Measurements from ENCODE around the gene FKBP1A. TPM values are rescaled to one million over a fixed set of nuclear protein-coding genes. Genes with fewer than 3 reads are reported as not detected.
"Not testable (repeated sequence)": the region's sequence is repeated elsewhere in the genome, so short reads cannot be mapped to it uniquely, and the experiment has no call there.

The FKBP1A gene
- total RNA-seq, 2 donors from 2014 or later: 228 to 278 TPM

GRCh38 chr20:1403624-1404023, 10.8 kb upstream of the FKBP1A start:
- H3K27ac Mint-ChIP-seq: no peak overlapping the region

GRCh38 chr20:1402149-1402548, 9.3 kb upstream of the FKBP1A start:
- Mint-ChIP-seq H3K4me1 (ENCODE audit: low read depth) (peaks cover 9% of the 10 kb centered on the region), H3K27me3 (ENCODE audit: low read depth) (no peaks in the 10 kb centered on the region), H3K9me3 (peaks cover 2 to 5% of the 10 kb centered on the region in 2 donors), H3K4me3 (no peak overlapping the region), H3K27ac (no peak overlapping the region), H3K36me3 (ENCODE audit: insufficient read depth in 2 of 2) (no peaks in the 10 kb centered on the region)
- DNase-seq (no peak), ATAC-seq (replicated peaks in 1 of 2) (no peak)

More at GRCh38 chr20:1403624-1404023, 10.8 kb upstream of the FKBP1A start:
- no peak for DNase-seq
- H3K4me1 Mint-ChIP-seq (ENCODE audit: low read depth): peaks cover 9% of the 10 kb centered on the region
- no peak for ATAC-seq (replicated peaks in 1 of 2)
- H3K9me3 Mint-ChIP-seq: peaks cover 2 to 5% of the 10 kb centered on the region in 2 donors
- no peaks in the 10 kb centered on the region for H3K36me3 Mint-ChIP-seq (ENCODE audit: insufficient read depth in 2 of 2)
- no peak overlapping the region for H3K4me3 Mint-ChIP-seq
- H3K27me3 Mint-ChIP-seq (ENCODE audit: low read depth): no peaks in the 10 kb centered on the region

GRCh38 chr20:1401451-1401907, 8.6 kb upstream of the FKBP1A start:
- DNase-seq: no peak
- Mint-ChIP-seq H3K4me3 (no peak overlapping the region), H3K36me3 (ENCODE audit: insufficient read depth in 2 of 2) (no peaks in the 10 kb centered on the region), H3K27me3 (ENCODE audit: low read depth) (no peaks in the 10 kb centered on the region), H3K9me3 (peaks cover 2 to 3% of the 10 kb centered on the region in 2 donors), H3K27ac (no peak overlapping the region), H3K4me1 (ENCODE audit: low read depth) (peaks cover 9% of the 10 kb centered on the region)
- ATAC-seq (replicated peaks in 1 of 2): no peak

GRCh38 chr20:1399678-1400366, 7.0 kb upstream of the FKBP1A start:
- DNase-seq; H3K27me3 Mint-ChIP-seq (ENCODE audit: low read depth); H3K4me1 Mint-ChIP-seq (ENCODE audit: low read depth); H3K27ac Mint-ChIP-seq; H3K4me3 Mint-ChIP-seq; H3K36me3 Mint-ChIP-seq (ENCODE audit: insufficient read depth in 2 of 2); H3K9me3 Mint-ChIP-seq; ATAC-seq (replicated peaks in 1 of 2): not testable (repeated sequence)

GRCh38 chr20:1398185-1398584, 5.3 kb upstream of the FKBP1A start:
- H3K27me3 Mint-ChIP-seq (ENCODE audit: low read depth); ATAC-seq (replicated peaks in 1 of 2); DNase-seq; H3K4me3 Mint-ChIP-seq; H3K27ac Mint-ChIP-seq; H3K9me3 Mint-ChIP-seq; H3K36me3 Mint-ChIP-seq (ENCODE audit: insufficient read depth in 2 of 2): not testable (repeated sequence)
- H3K4me1 Mint-ChIP-seq (ENCODE audit: low read depth): peaks cover 19% of the 10 kb centered on the region

- no peak overlapping the region for H3K4me3 Mint-ChIP-seq
- no peak for ATAC-seq (replicated peaks in 1 of 2)
- H3K27ac Mint-ChIP-seq: no peak overlapping the region
- H3K27me3 Mint-ChIP-seq (ENCODE audit: low read depth): no peaks in the 10 kb centered on the region
- no peak for DNase-seq
- peaks cover 18% of the 10 kb centered on the region for H3K4me1 Mint-ChIP-seq (ENCODE audit: low read depth)
- peaks cover 1 to 3% of the 10 kb centered on the region in 2 donors for H3K9me3 Mint-ChIP-seq
- no peaks in the 10 kb centered on the region for H3K36me3 Mint-ChIP-seq (ENCODE audit: insufficient read depth in 2 of 2)
Observed at GRCh38 chr20:1397710-1398109, 4.9 kb upstream of the FKBP1A start.

GRCh38 chr20:1396702-1397101, 3.8 kb upstream of the FKBP1A start:
- no peak for DNase-seq
- no peak overlapping the region for H3K27ac Mint-ChIP-seq

GRCh38 chr20:1396264-1396663, 3.4 kb upstream of the FKBP1A start:
- Mint-ChIP-seq H3K4me1 (ENCODE audit: low read depth) (peaks cover 19% of the 10 kb centered on the region), H3K36me3 (ENCODE audit: insufficient read depth in 2 of 2) (peaks cover 2 to 3% of the 10 kb centered on the region in 2 donors), H3K4me3 (no peak overlapping the region), H3K27ac (no peak overlapping the region), H3K9me3 (no peaks in the 10 kb centered on the region), H3K27me3 (ENCODE audit: low read depth) (no peaks in the 10 kb centered on the region)
- ATAC-seq (replicated peaks in 1 of 2): no peak
- no peak for DNase-seq

More at GRCh38 chr20:1396702-1397101, 3.8 kb upstream of the FKBP1A start:
- Mint-ChIP-seq H3K36me3 (ENCODE audit: insufficient read depth in 2 of 2) (peaks cover 2 to 3% of the 10 kb centered on the region in 2 donors), H3K27me3 (ENCODE audit: low read depth) (no peaks in the 10 kb centered on the region), H3K4me1 (ENCODE audit: low read depth) (peaks cover 15% of the 10 kb centered on the region), H3K9me3 (no peaks in the 10 kb centered on the region), H3K4me3 (no peak overlapping the region)
- no peak for ATAC-seq (replicated peaks in 1 of 2)

GRCh38 chr20:1394686-1395085, 1.8 kb upstream of the FKBP1A start:
- no peak overlapping the region for H3K27ac Mint-ChIP-seq
- DNase-seq: no peak

GRCh38 chr20:1393507-1393882, 641 bp upstream of the FKBP1A start:
- ATAC-seq (replicated peaks in 1 of 2) (no peak), DNase-seq (no peak)
- H3K36me3 Mint-ChIP-seq (ENCODE audit: insufficient read depth in 2 of 2): peaks cover 2 to 6% of the 10 kb centered on the region in 2 donors
- H3K27me3 Mint-ChIP-seq (ENCODE audit: low read depth): no peaks in the 10 kb centered on the region
- peak overlapping the region; percentile 94 to 95 for H3K4me3 Mint-ChIP-seq
- peak overlapping the region; percentile 56 for H3K27ac Mint-ChIP-seq
- peaks cover 47% of the 10 kb centered on the region for H3K4me1 Mint-ChIP-seq (ENCODE audit: low read depth)
- H3K9me3 Mint-ChIP-seq: no peaks in the 10 kb centered on the region

More at GRCh38 chr20:1394686-1395085, 1.8 kb upstream of the FKBP1A start:
- peaks cover 35% of the 10 kb centered on the region for H3K4me1 Mint-ChIP-seq (ENCODE audit: low read depth)
- ATAC-seq (replicated peaks in 1 of 2): no peak
- H3K9me3 Mint-ChIP-seq: no peaks in the 10 kb centered on the region
- H3K36me3 Mint-ChIP-seq (ENCODE audit: insufficient read depth in 2 of 2): peaks cover 2 to 3% of the 10 kb centered on the region in 2 donors
- no peak overlapping the region for H3K4me3 Mint-ChIP-seq
- no peaks in the 10 kb centered on the region for H3K27me3 Mint-ChIP-seq (ENCODE audit: low read depth)

- DNase-seq: no peak
- no peak overlapping the region for H3K27ac Mint-ChIP-seq
- peak; percentile 14 to 23 for ATAC-seq (replicated peaks in 1 of 2)
- peaks cover 5 to 6% of the 10 kb centered on the region in 2 donors for H3K36me3 Mint-ChIP-seq (ENCODE audit: insufficient read depth in 2 of 2)
- no peaks in the 10 kb centered on the region for H3K27me3 Mint-ChIP-seq (ENCODE audit: low read depth)
- peaks cover 58% of the 10 kb centered on the region for H3K4me1 Mint-ChIP-seq (ENCODE audit: low read depth)
- no peaks in the 10 kb centered on the region for H3K9me3 Mint-ChIP-seq
- peak overlapping the region; percentile 86 to 89 for H3K4me3 Mint-ChIP-seq
Observed at GRCh38 chr20:1392443-1392692, 486 bp downstream of the FKBP1A start.

- Mint-ChIP-seq H3K4me3 (peak overlapping the region; percentile 86 to 89), H3K9me3 (no peaks in the 10 kb centered on the region), H3K27me3 (ENCODE audit: low read depth) (no peaks in the 10 kb centered on the region), H3K36me3 (ENCODE audit: insufficient read depth in 2 of 2) (peaks cover 5 to 6% of the 10 kb centered on the region in 2 donors), H3K4me1 (ENCODE audit: low read depth) (peaks cover 63% of the 10 kb centered on the region), H3K27ac (peak overlapping the region; percentile 94)
- no peak for DNase-seq
- peak in 1 of 2 donors; percentile 12 for ATAC-seq (replicated peaks in 1 of 2)
Observed at GRCh38 chr20:1391640-1392442, 1.0 kb downstream of the FKBP1A start.

- H3K4me1 Mint-ChIP-seq (ENCODE audit: low read depth): peaks cover 74% of the 10 kb centered on the region
- H3K36me3 Mint-ChIP-seq (ENCODE audit: insufficient read depth in 2 of 2): peaks cover 7 to 13% of the 10 kb centered on the region in 2 donors
- no peaks in the 10 kb centered on the region for H3K9me3 Mint-ChIP-seq
- ATAC-seq (replicated peaks in 1 of 2): peak in 1 of 2 donors; percentile 7
- DNase-seq: peak in 1 of 2 donors; percentile 24
- no peaks in the 10 kb centered on the region for H3K27me3 Mint-ChIP-seq (ENCODE audit: low read depth)
- H3K4me3 Mint-ChIP-seq: peak overlapping the region; percentile 86 to 89
- peak overlapping the region; percentile 90 for H3K27ac Mint-ChIP-seq
Observed at GRCh38 chr20:1390581-1391403, 2.1 kb downstream of the FKBP1A start.

All from activated T-cell treated with anti-CD3 and anti-CD28 coated beads, Interleukin-2, amount 50 U/mL, for 72 hours (primary cell).